ENCODE measurements around the gene CALCOCO1. TPM values are rescaled to one million over a fixed set of nuclear protein-coding genes. Genes with fewer than 3 reads are reported as not detected.
"Not testable (repeated sequence)": the region's sequence is repeated elsewhere in the genome, so short reads cannot be mapped to it uniquely, and the experiment has no call there.

The CALCOCO1 gene
- total RNA-seq, 1 experiment from 2014 or later: 16.8 TPM

- no peak for DNase-seq (ENCODE audit: low spot score)
- intact Hi-C loops (cut with micrococcal nuclease; ENCODE audit: unreplicated experiment): no loop called here
- no peaks in the 10 kb centered on the region for H3K4me1 ChIP-seq (ENCODE audit: insufficient read depth, low read length, poor library complexity, severe bottlenecking)
- no peak overlapping the region for H3K27ac ChIP-seq (ENCODE audit: low read depth, low read length, poor library complexity, severe bottlenecking)
- no peaks in the 10 kb centered on the region for H3K27me3 ChIP-seq (replicated peaks; ENCODE audit: insufficient read depth, low read depth, low read length, poor library complexity)
- H3K9me3 ChIP-seq (ENCODE audit: low read depth, low read length, poor library complexity, severe bottlenecking): no peaks in the 10 kb centered on the region
- TF ChIP-seq CTCF (conservative IDR thresholded peaks at IDR 0.05; ENCODE audit: low read depth, low read length): no peak
- no peak for TF ChIP-seq EZH2 (IDR thresholded peaks at IDR 0.05; ENCODE audit: borderline replicate concordance, low read depth, low read length, poor library complexity, severe bottlenecking)
- no peaks in the 10 kb centered on the region for H3K36me3 ChIP-seq (ENCODE audit: insufficient read depth, low read length, poor library complexity, severe bottlenecking)
- ChIA-PET POLR2A (ENCODE audit: low non-redundant PET) (interaction anchor here (0.6 to 0.7 kb wide), 2 partner anchors 18 to 115 kb away, joined by 3 read pairs; no protein-coding TSS in a partner anchor), CTCF (no interaction called here)
- H3K4me3 ChIP-seq (ENCODE audit: low read depth, low read length, poor library complexity, severe bottlenecking): no peak overlapping the region
- no TSS peak for BruUV-seq (replicated peaks)
Measured at GRCh38 chr12:53719649-53720048, 7.6 kb downstream of the CALCOCO1 start.

GRCh38 chr12:53718567-53718966 is 8.7 kb downstream of the CALCOCO1 start:
- DNase-seq (ENCODE audit: low spot score); POLR2A ChIA-PET (ENCODE audit: low non-redundant PET); intact Hi-C loops (cut with micrococcal nuclease; ENCODE audit: unreplicated experiment); BruUV-seq (replicated peaks); H3K27ac ChIP-seq (ENCODE audit: low read depth, low read length, poor library complexity, severe bottlenecking); H3K36me3 ChIP-seq (ENCODE audit: insufficient read depth, low read length, poor library complexity, severe bottlenecking); H3K4me1 ChIP-seq (ENCODE audit: insufficient read depth, low read length, poor library complexity, severe bottlenecking); H3K27me3 ChIP-seq (replicated peaks; ENCODE audit: insufficient read depth, low read depth, low read length, poor library complexity); H3K9me3 ChIP-seq (ENCODE audit: low read depth, low read length, poor library complexity, severe bottlenecking); CTCF ChIA-PET; H3K4me3 ChIP-seq (ENCODE audit: low read depth, low read length, poor library complexity, severe bottlenecking): not testable (repeated sequence)

- Histone ChIP-seq H3K27me3 (replicated peaks; ENCODE audit: insufficient read depth, low read depth, low read length, poor library complexity) (no peaks in the 10 kb centered on the region), H3K36me3 (ENCODE audit: insufficient read depth, low read length, poor library complexity, severe bottlenecking) (no peaks in the 10 kb centered on the region), H3K4me3 (ENCODE audit: low read depth, low read length, poor library complexity, severe bottlenecking) (no peak overlapping the region), H3K4me1 (ENCODE audit: insufficient read depth, low read length, poor library complexity, severe bottlenecking) (no peaks in the 10 kb centered on the region), H3K27ac (ENCODE audit: low read depth, low read length, poor library complexity, severe bottlenecking) (no peak overlapping the region), H3K9me3 (ENCODE audit: low read depth, low read length, poor library complexity, severe bottlenecking) (no peaks in the 10 kb centered on the region)
- BruUV-seq (replicated peaks): no TSS peak
- intact Hi-C loops (cut with micrococcal nuclease; ENCODE audit: unreplicated experiment): no loop called here
- TF ChIP-seq EZH2 (IDR thresholded peaks at IDR 0.05; ENCODE audit: borderline replicate concordance, low read depth, low read length, poor library complexity, severe bottlenecking): no peak
- TF ChIP-seq CTCF (conservative IDR thresholded peaks at IDR 0.05; ENCODE audit: low read depth, low read length): no peak
- CTCF ChIA-PET: no interaction called here
- POLR2A ChIA-PET (ENCODE audit: low non-redundant PET): interaction anchor here (0.9 kb wide), 1 partner anchor 15 kb away, joined by 3 read pairs; no protein-coding TSS in a partner anchor
- DNase-seq (ENCODE audit: low spot score): no peak
Measured at GRCh38 chr12:53717319-53717718, 9.9 kb downstream of the CALCOCO1 start.

- H3K36me3 ChIP-seq (ENCODE audit: insufficient read depth, low read length, poor library complexity, severe bottlenecking): no peaks in the 10 kb centered on the region
- ChIA-PET POLR2A (ENCODE audit: low non-redundant PET) (no interaction called here), CTCF (no interaction called here)
- BruUV-seq (replicated peaks): no TSS peak
- H3K27me3 ChIP-seq (replicated peaks; ENCODE audit: insufficient read depth, low read depth, low read length, poor library complexity): no peaks in the 10 kb centered on the region
- DNase-seq (ENCODE audit: low spot score): no peak
- H3K4me3 ChIP-seq (ENCODE audit: low read depth, low read length, poor library complexity, severe bottlenecking): no peak overlapping the region
- H3K27ac ChIP-seq (ENCODE audit: low read depth, low read length, poor library complexity, severe bottlenecking): no peak overlapping the region
- intact Hi-C loops (cut with micrococcal nuclease; ENCODE audit: unreplicated experiment): no loop called here
- TF ChIP-seq CTCF (conservative IDR thresholded peaks at IDR 0.05; ENCODE audit: low read depth, low read length) (no peak), EZH2 (IDR thresholded peaks at IDR 0.05; ENCODE audit: borderline replicate concordance, low read depth, low read length, poor library complexity, severe bottlenecking) (no peak)
- H3K4me1 ChIP-seq (ENCODE audit: insufficient read depth, low read length, poor library complexity, severe bottlenecking): peaks cover 11% of the 10 kb centered on the region
- H3K9me3 ChIP-seq (ENCODE audit: low read depth, low read length, poor library complexity, severe bottlenecking): no peaks in the 10 kb centered on the region
Measured at GRCh38 chr12:53714004-53714403, 13.2 kb downstream of the CALCOCO1 start.
